K562 (cell line): ENCODE measurements around the gene LIPI.

ENCODE experiments used
- SAFB ChIP-seq: fragments of 200-400 bp; formaldehyde crosslinking; IDR thresholded peaks from 2 replicates; pipeline ENCODE4 v1.6.1; 2017; ENCODE audit warnings: low read depth, low read length, borderline replicate concordance
- ZNF586 ChIP-seq: fragments of 450-650 bp; formaldehyde crosslinking; conservative IDR thresholded peaks from 2 replicates; pipeline ENCODE4 v1.4.0; 2020; ENCODE audit warnings: mild to moderate bottlenecking, moderate library complexity

DNA sequence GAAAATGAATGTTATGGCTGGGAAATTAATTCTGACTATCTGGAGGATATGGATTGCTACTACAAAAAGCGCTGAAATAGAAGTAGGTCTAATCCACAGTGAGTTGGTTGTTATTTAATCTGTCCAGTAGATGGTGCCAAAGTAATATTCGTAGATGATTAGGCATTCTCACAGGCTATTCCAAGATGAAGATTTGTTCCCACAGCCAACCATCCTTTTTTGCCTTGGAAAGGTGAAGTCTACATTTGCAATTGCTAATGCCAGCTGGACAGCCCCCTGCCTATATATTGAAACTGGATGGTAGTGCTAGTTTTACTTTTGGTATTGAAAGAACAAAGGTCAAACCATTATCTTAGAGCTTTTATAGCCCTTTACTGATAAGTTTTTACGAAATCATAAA, 49.0 kb upstream of the LIPI start:
- TF ChIP-seq ZNF586 (CRISPR knock-in tag): no peak
- TF ChIP-seq SAFB: no peak
